Aorta (tissue), 5 donors: Measurements from ENCODE around the gene GALNT14. TPM values are rescaled to one million over a fixed set of nuclear protein-coding genes. Genes with fewer than 3 reads are reported as not detected.

ENCODE experiments used
- ATAC-seq: fragments of 200-7000 bp; cut with Tn5 transposase; one replicate; pipeline ENCODE4 v1.9.1; 2022; ENCODE audit warnings: moderate library complexity; ENCODE audit not compliant: low FRiP score
- DNase-seq, 2 donors: peaks; one replicate each; pipeline ENCODE4 v3.0.0-alpha.2; 2020
- H3K27ac ChIP-seq, 2 donors: one replicate each; pipeline ENCODE4 v1.5.1; 2013; ENCODE audit warnings: low read length in 2 of 2, mild to moderate bottlenecking in 2 of 2, moderate library complexity in 2 of 2, control low read depth in 1 of 2, inconsistent platforms in 1 of 2, low read depth in 1 of 2
- H3K27me3 ChIP-seq, 2 donors: one replicate each; pipeline ENCODE4 v1.6.1; 2013; ENCODE audit warnings: control low read depth in 1 of 2, low read length in 1 of 2, mild to moderate bottlenecking in 1 of 2, moderate library complexity in 1 of 2; ENCODE audit not compliant: insufficient read depth in 2 of 2, control insufficient read depth in 1 of 2
- H3K36me3 ChIP-seq, 2 donors: one replicate each; pipeline ENCODE4 v1.6.1; 2013; ENCODE audit warnings: control low read depth in 1 of 2, low read length in 1 of 2, mild to moderate bottlenecking in 1 of 2; ENCODE audit not compliant: insufficient read depth in 2 of 2, control insufficient read depth in 1 of 2
- H3K4me1 ChIP-seq, 2 donors: one replicate each; pipeline ENCODE4 v1.6.1; 2013; ENCODE audit warnings: low read length in 2 of 2, control low read depth in 1 of 2, mild to moderate bottlenecking in 1 of 2, moderate library complexity in 1 of 2; ENCODE audit not compliant: insufficient read depth in 2 of 2, control insufficient read depth in 1 of 2
- H3K4me3 ChIP-seq, 2 donors: one replicate each; pipeline ENCODE4 v1.5.1; 2013; ENCODE audit warnings: low read length in 2 of 2, control low read depth in 1 of 2, mild to moderate bottlenecking in 1 of 2
- H3K9me3 ChIP-seq: one replicate; pipeline ENCODE4 v1.6.1; 2013; ENCODE audit warnings: mild to moderate bottlenecking, low read length; ENCODE audit not compliant: control insufficient read depth
- WGBS, 2 donors: extraction: QIAGEN DNeasy Blood & Tissue Kit; methylation state at CpG; one replicate each; pipeline ENCODE4 v1.1.7; 2013; 5-methylcytosine and 5-hydroxymethylcytosine counted together
- intact Hi-C, 2 donors: fragments of 100-400 bp; cut with DNase I; formaldehyde crosslinking; loops; one replicate each; pipeline versions ENCODE4 v1.14.2 to v1.15.0; 2022
- polyA plus RNA-seq, 2 donors: library from polyadenylated mRNA; stranded (reverse); fragments of 200-250 nt; gene quantifications; one replicate each; pipeline ENCODE4 v1.2.3, GENCODE V29; 2013
- total RNA-seq, 2 donors: library from RNA; stranded (reverse); fragmentation: NEBNext Ultra II Directional; extraction: Animal tissue kit (Norgen Biotek cat#: 25700); gene quantifications; one replicate each; pipeline ENCODE4 v1.2.1, GENCODE V29; 2021
- donor health status: healthy with polysubstance abuse.
- donor health status: Bipolar disorder and iron deficiency.
- donor health status: DM: no; HTN: no; CAD: no.
- donor health status: DM: no; HTN: no; CAD: no.
- donor health status: DM: yes; HTN: yes; CAD: no.

GALNT14 gene
- total and polyA plus RNA-seq, 4 donors, result 0.74 to 1.7 (median 1.2) TPM; not detected in 1

DNA sequence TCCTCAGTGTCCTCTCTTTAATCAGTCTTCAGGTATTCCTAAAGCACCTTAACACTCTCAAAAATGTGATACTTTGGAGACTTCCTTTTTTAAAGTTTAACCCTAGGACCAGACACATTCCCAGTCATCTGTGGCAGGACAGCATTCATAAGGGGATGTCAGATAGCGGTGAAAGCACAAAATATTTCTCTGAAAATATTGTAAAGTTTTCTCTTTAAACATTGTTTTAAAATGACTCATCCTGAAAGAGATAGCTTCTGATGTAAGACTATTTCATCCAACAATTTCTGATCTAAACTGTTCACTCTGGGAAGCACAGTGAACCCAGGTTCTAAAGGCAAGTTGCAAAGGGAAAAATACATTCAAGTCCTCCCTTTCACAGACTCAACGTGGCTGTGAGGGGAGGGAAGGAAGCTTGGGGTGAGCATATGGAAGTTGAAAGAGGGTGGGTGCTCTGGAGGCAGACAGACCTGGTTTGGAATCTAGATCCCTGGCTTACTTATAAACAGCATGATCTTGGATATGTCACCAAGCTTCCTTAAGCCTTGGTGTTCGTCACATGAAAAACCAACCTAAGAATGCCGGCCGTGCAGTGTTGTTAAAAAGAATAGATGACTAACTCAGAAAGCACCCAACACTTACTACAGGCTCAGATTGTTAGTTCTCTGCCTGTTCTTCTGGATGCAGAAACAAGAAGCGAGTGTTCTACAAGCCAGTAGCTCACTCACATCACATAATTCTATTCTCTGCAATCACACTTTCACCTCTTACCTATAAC lies 12.1 kb downstream of the GALNT14 start:
- Histone ChIP-seq H3K9me3 (no peaks in the 10 kb centered on the region), H3K4me3 (no peak overlapping the region), H3K4me1 (no peaks in the 10 kb centered on the region), H3K27me3 (no peaks in the 10 kb centered on the region), H3K36me3 (no peaks in the 10 kb centered on the region), H3K27ac (no peak overlapping the region)
- DNase-seq (no peak), ATAC-seq (no peak)
- intact Hi-C loops, result no loop called here
- 46% methylated on average over 6 of the region's 6 CpGs for WGBS, 2 donors

DNA sequence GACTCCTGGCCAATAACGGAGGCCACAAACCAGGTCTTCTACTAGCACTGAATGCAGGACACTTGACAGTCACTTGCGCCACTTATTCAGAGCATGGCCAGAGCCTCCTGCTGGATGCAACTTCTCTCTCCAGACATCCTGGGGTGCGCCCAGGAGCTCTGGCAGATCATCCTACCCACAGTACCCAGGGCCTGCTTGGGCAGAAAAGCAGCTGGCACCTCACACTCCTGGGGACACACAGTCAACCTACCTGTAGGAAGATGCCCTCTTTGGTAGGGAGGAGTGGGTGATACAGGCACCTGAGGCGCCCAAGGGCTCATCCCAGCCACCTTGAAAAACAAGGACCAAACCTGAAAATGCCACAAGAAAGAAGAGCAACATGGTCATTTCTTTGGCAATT lies 13.3 kb downstream of the GALNT14 start:
- Histone ChIP-seq H3K27me3 (no peaks in the 10 kb centered on the region), H3K4me1 (no peaks in the 10 kb centered on the region), H3K27ac (no peak overlapping the region), H3K9me3 (no peaks in the 10 kb centered on the region), H3K4me3 (no peak overlapping the region), H3K36me3 (no peaks in the 10 kb centered on the region)
- 93 to 94% methylated on average over 4 of the region's 4 CpGs for WGBS, 2 donors
- no peak for ATAC-seq
- intact Hi-C loops, result no loop called here
- DNase-seq, result no peak

DNA sequence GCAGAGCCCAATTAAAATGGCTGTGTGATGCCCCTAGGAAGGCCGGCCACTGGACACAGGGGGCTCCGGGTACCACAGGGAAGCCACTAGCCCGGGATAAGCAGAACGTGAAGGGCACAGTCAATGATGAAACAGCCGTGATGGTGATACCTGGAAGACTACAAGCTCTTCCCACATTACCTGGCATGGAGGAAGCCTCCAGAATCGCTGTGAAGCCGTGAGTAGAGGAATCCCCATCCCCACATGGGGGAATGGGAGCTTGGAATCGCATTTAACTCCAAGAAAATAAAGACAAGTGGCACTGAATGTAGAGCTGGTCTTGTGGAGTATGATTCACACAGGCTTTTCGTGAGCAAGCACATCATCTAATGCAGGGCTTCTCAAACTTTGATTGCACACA lies 16.1 kb downstream of the GALNT14 start:
- ATAC-seq (no peak), DNase-seq (no peak)
- Histone ChIP-seq H3K27ac (no peak overlapping the region), H3K9me3 (no peaks in the 10 kb centered on the region), H3K27me3 (no peaks in the 10 kb centered on the region), H3K36me3 (no peaks in the 10 kb centered on the region), H3K4me1 (no peaks in the 10 kb centered on the region), H3K4me3 (no peak overlapping the region)
- intact Hi-C loops, result no loop called here
- 87 to 91% methylated on average over 9 of the region's 9 CpGs for WGBS, 2 donors

DNA sequence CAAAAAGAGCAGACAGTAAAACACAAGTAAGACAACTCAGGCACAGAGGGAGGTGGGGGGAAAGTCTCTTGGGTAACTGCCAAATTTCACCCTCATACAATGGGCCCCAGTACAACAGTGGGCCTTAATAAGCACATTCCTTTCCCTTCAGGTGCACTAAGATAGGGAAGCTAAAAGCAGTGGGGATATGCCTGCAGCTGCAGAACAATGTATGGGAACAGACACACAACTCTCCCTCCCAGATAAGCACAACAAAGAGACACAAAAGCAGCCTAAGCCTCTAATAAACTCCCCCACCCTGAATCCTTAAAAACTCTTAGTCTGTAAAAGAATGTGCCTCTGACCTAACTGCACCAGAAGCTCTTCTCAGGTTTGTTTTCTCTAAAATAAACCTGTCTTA lies 24.5 kb downstream of the GALNT14 start:
- no peak overlapping the region for H3K4me3 ChIP-seq
- DNase-seq (no peak), ATAC-seq (no peak)
- no peaks in the 10 kb centered on the region for H3K27me3 ChIP-seq
- no peaks in the 10 kb centered on the region for H3K36me3 ChIP-seq
- H3K4me1 ChIP-seq, result no peaks in the 10 kb centered on the region
- intact Hi-C loops, result no loop called here
- H3K27ac ChIP-seq, result no peak overlapping the region
- H3K9me3 ChIP-seq, result no peaks in the 10 kb centered on the region

DNA sequence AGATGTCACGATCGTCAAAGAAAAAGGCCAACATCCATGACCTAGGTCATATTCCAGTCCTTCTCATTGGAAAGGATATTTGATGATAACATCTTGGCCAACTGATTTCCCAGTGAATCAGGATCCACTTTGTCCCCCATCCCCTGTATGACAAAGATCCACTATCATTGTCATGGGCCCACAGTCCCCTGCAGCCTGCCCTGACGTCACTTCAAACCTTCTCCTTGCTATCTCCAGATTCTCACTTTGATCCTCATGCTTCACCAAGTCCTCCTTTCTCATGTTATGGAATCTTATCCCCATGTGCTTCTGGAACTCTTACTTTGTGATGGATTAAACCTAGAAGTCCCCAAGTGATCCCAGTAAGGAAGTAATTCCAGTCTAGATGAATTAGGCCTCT lies 25.7 kb downstream of the GALNT14 start:
- no peak overlapping the region for H3K27ac ChIP-seq
- no peaks in the 10 kb centered on the region for H3K36me3 ChIP-seq
- H3K4me3 ChIP-seq, result no peak overlapping the region
- WGBS, 2 donors, result 91 to 94% methylated on average over 3 of the region's 3 CpGs
- intact Hi-C loops, result no loop called here
- H3K27me3 ChIP-seq, result no peaks in the 10 kb centered on the region
- H3K4me1 ChIP-seq, result no peaks in the 10 kb centered on the region
- H3K9me3 ChIP-seq, result no peaks in the 10 kb centered on the region
- ATAC-seq (no peak), DNase-seq (no peak)

DNA sequence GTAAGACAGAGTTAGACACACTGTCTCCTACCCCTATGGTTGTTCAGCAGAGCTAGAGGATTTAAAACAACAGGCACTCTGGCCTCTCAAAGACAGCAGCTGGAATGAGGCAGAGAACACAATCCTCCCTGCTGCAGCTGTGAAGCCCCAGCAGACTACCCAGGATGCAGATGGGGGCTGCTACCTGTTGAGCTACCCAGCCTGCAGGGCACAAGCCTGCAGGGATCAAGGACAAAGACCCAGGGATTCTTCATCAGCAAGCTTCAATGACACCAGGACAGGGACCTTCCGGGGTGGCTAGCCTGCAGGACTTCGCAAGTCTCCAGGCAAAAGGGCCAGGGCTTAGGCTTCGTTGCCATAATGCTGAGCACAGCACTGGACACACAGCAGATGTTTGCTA lies 27.2 kb downstream of the GALNT14 start:
- DNase-seq (no peak), ATAC-seq (no peak)
- no peaks in the 10 kb centered on the region for H3K4me1 ChIP-seq
- 66 to 76% methylated on average over 3 of the region's 3 CpGs for WGBS, 2 donors
- no peaks in the 10 kb centered on the region for H3K9me3 ChIP-seq
- H3K27me3 ChIP-seq, result no peaks in the 10 kb centered on the region
- H3K27ac ChIP-seq, result no peak overlapping the region
- H3K4me3 ChIP-seq, result no peak overlapping the region
- H3K36me3 ChIP-seq, result no peaks in the 10 kb centered on the region
- intact Hi-C loops, result no loop called here

DNA sequence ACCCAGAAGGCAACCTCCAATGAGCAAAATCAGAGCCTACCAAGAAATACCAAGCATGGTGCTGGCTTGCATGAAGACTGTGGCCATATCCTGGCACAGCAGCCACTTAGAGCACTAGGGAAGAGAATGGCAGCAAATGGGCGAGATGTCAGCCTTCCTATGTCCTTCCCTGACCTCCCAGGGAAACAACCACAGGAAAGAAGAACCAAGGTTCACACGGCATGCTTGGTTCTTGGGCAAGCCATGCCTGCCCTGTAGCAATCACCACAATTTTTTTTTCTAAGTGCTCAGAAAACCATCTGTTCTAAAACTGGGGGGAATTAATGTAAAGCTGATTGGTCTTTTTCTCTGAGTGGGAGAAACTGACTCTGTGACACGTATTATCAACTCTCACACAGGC lies 27.8 kb downstream of the GALNT14 start:
- intact Hi-C loops, result no loop called here
- Histone ChIP-seq H3K4me1 (no peaks in the 10 kb centered on the region), H3K27me3 (no peaks in the 10 kb centered on the region), H3K27ac (no peak overlapping the region), H3K9me3 (no peaks in the 10 kb centered on the region), H3K4me3 (no peak overlapping the region), H3K36me3 (no peaks in the 10 kb centered on the region)
- 63 to 64% methylated on average over 3 of the region's 3 CpGs for WGBS, 2 donors
- ATAC-seq, result no peak
- no peak for DNase-seq

DNA sequence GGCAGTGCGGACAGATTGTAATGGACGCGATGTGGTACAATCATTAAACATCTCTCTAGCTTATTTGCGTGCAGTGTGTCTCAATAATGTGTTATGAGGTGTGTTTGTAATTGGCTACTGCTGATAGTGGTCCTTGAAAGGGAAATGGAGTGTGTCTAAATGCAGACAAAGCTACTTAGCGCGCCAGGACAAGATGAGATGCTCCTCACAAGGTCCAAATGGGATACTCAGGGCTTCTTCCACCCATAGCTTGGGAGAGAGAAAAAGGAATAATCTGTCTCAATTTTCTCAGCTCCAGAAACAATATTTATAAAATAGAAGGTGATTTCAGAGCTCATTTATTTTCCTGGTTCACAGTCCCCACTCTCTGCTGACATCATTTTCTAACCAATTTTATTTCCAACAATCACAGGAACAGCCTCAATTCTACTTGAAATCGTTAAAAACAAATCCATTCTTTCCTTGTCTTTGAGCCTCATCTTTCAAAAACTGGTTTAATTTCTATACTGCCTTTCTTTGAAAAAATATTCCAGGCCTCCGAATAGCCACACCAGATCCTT lies 28.5 kb downstream of the GALNT14 start:
- no peak for DNase-seq
- H3K4me1 ChIP-seq, result no peaks in the 10 kb centered on the region
- 83 to 84% methylated on average over 8 of the region's 8 CpGs for WGBS, 2 donors
- no peak overlapping the region for H3K27ac ChIP-seq
- no peak for ATAC-seq
- H3K27me3 ChIP-seq, result no peaks in the 10 kb centered on the region
- H3K36me3 ChIP-seq, result no peaks in the 10 kb centered on the region
- no peak overlapping the region for H3K4me3 ChIP-seq
- H3K9me3 ChIP-seq, result no peaks in the 10 kb centered on the region
- intact Hi-C loops, result no loop called here

DNA sequence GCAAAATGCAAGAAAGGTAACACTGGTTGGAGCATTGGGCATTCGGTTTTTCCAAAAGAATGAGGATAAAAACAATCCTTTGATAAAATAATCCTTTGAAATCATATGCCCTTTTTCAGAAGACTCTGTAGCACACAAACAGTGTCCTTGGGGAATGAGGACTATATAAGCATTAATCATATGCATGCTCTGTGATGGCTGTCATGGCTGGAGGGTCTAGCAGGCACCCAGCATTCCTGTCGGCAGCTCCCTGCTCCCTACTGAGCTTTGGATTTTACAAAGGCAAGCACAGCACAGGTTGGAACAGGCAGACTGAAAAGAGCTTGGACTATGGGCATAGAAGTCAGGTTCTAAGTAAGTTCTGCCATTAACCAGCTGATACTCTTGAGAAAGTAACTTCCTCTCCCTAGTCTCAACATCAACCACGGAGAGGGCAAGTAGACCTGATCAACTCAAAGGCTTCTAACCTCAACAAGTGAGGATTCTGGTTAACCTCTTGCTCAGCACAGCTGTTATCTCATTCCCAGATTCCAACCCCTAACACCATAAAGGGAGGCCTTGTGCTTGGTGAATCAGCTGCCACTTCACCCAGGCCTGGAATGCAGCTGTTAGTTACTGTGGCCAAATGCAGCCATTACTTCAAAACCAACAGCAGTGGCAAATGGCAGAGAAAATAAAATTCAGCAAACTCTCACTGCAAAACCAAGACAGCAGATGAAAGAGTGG lies 29.5 kb downstream of the GALNT14 start:
- ATAC-seq, result no peak
- WGBS, 2 donors, result 66% methylated on average over 3 of the region's 3 CpGs
- Histone ChIP-seq H3K27ac (no peak overlapping the region), H3K36me3 (no peaks in the 10 kb centered on the region), H3K9me3 (no peaks in the 10 kb centered on the region), H3K27me3 (no peaks in the 10 kb centered on the region), H3K4me1 (no peaks in the 10 kb centered on the region), H3K4me3 (no peak overlapping the region)
- no peak for DNase-seq
- intact Hi-C loops, result no loop called here
